Right kidney (tissue), 1 donor: Measurements from ENCODE around the gene RIN1.
"Not testable (repeated sequence)": the region's sequence is repeated elsewhere in the genome, so short reads cannot be mapped to it uniquely, and the experiment has no call there.

Experiments
- DNase-seq: peaks from one replicate; pipeline ENCODE4 v3.0.0-alpha.2; 2016

The RIN1 gene

GRCh38 chr11:66318600-66318970 is 17.6 kb downstream of the RIN1 start:
- DNase-seq, result no peak

GRCh38 chr11:66317723-66318599 is 18.3 kb downstream of the RIN1 start:
- DNase-seq, result peak; percentile 65

- DNase-seq, result peak; percentile 74
These were observed 18.9 kb downstream of the RIN1 start for GRCh38 chr11:66317322-66317722.

DNA sequence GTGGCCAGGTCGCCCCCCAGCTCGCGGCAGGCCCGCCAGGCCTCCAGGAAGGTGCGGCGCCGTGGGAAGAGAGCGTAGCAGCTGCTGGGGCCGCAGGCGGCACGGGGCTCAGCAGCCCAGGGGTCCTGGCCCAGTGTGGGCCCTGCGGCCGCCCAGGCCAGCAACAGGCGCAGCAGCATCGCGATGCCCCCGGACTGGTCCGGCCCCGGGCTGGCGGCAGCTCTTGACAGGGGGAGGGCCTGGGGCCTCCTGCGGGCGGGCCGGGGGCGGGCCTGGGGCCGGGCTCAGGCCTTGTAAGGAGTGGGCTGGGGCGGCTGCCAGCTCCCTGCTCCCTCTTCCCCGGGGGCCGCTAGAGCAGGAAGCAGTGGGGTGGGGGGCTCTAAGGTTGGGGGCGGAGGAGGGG is 19.4 kb downstream of the RIN1 start, which contains the start of gene CD248:
CD248 (minus strand) TSS at position 196 of the 403 bp plus-strand sequence; CDS start at position 179, 17 bp downstream.
- DNase-seq, result peak; percentile 71

GRCh38 chr11:66315921-66316811 is 20.1 kb downstream of the RIN1 start:
- no peak for DNase-seq

DNA sequence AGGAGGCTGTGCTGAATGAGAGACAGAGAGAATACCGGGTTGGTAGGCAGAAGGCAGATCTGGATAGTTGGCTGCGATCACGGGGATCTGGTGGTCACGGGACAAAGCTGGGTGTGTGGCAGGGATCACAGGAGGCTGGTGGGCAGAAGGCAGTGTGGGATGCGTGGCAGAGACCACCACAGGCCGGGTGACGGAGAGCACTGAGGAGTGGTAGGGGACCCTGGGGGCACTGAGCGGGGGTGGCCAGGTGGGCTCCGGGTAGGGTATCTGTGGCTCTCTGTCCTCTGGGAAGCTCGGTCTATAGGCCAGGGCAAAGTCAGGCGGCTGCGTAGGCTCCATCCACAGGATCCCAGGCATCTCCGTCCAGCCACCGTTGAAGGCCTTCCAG is 20.7 kb downstream of the RIN1 start:
- no peak for DNase-seq

- no peak for DNase-seq
These were observed 21.4 kb downstream of the RIN1 start for GRCh38 chr11:66314561-66315497.

GRCh38 chr11:66314186-66314501 is 22.1 kb downstream of the RIN1 start:
- DNase-seq, result no peak

- DNase-seq, result no peak
These were observed 22.7 kb downstream of the RIN1 start for GRCh38 chr11:66313321-66314185.

- DNase-seq, result peak; percentile 84
These were observed 23.5 kb downstream of the RIN1 start for GRCh38 chr11:66312549-66313320.

DNA sequence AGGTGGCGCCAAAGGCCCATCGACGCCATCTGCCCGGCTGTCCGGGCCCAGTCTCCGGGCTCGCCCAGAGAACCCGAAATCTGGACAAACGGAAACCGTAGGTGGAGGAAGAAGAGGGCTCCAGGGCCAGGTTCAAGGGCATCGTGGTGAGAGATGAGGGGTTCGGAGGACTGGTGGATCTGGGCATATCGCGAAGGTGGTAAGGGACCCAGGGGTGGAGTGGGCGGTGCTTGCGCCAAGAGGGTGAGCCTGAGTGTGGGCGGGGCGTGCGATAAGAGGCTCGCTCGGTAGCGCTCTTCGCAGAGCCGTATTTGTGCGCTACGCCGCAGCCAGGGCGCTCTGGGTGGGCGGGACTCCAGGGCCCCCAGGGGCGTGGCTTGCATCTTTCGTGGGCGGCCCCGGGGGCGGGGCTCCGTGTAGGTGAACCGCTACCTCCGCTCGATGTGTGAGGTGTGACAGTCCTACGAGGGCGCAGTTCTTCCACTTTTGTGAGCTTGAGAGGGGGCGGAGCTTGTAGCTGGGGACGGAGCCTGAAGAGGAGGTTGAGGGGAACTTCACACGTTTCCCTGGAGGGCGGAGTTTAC is 24.2 kb downstream of the RIN1 start:
- peak; percentile 99 for DNase-seq

- DNase-seq, result no peak
These were observed 24.7 kb downstream of the RIN1 start for GRCh38 chr11:66311470-66311964.

- not testable (repeated sequence) for DNase-seq
These were observed 25.3 kb downstream of the RIN1 start for GRCh38 chr11:66310803-66311440.

DNA sequence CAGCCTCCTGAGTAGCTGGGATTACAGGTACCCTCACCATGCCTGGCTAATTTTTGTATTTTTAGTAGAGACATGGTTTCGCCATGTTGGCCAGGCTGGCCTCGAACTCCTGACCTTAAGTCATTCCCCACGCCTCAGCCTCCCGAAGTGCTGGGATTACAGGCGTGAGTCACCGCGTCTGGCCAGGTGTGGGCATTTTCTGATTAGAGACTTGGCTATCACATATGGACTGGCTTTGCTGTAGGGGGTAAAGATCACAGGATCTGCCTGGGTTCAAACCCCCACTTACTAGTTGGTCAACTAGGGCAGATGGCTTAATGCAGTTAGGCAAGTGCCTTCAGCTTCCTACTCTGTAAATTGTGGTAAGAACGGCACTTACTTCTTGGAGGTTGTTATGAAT is 25.9 kb downstream of the RIN1 start:
- no peak for DNase-seq

GRCh38 chr11:66309475-66309874 is 26.8 kb downstream of the RIN1 start:
- no peak for DNase-seq

DNA sequence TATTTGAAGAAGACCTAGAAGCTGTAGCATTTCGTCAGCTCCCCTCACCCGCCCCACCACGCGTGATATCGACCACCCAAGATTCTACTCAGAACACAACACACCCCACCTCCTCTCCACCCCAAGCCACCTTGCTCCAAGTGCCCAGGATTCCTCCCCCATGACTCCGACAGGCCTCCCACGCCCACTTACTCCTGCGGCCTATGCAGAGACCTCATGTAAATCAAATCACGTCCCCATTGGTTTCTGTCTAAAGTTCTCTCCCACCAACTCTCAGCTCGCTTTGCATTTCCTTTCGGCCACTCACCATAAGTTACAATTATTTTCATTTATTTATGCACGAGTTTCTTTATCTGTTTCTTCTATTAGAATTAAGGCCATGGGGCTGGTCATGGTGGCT is 33.6 kb downstream of the RIN1 start:
- DNase-seq, result no peak

DNA sequence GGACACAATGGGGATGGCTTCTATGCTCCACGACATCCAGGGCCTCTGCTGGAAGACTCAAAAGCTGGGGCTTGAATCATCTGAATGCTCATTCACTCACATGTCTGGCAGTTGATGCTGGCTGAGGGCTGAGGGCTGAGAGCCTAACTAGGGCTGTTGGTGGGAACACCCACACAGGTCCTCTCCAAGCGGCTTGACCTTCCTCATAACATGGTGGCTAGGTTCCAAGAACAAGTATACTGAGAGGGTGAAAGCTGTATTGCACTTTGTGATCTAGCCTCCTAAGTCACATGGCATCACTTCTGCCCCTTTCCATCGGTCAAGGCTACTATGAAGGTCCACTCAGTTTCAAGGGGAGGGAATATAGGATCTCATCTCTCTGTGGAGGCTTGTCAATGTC is 37.0 kb downstream of the RIN1 start:
- no peak for DNase-seq

DNA sequence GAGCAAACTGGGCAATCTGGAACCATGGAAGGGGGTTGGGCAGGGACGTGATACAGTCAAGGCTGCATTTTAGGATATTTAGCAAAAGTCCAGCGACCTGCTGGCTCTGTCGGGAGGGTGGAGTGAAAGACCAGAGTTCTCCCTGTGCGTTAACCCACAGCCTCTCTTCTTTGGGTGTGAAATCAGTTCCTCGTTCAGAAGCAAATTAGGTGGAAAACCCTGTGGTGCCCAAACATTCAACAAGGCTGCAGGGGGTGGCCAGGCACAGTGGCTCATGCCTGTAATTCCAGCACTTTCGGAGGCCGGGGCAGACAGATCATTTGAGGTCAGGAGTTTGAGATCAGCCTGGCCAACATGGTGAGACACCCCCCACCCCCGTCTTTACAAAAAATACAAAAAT is 38.6 kb downstream of the RIN1 start:
- DNase-seq, result no peak
